GM18508 (cell line): ENCODE data around the gene ADCY3.

Source experiments
- ATAC-seq: cut with Tn5 transposase; IDR thresholded peaks from one replicate; pipeline ENCODE4 v1.9.1; 2021; ENCODE audit warnings: moderate number of reproducible peaks; ENCODE audit not compliant: insufficient read depth, unreplicated experiment

The ADCY3 gene

DNA sequence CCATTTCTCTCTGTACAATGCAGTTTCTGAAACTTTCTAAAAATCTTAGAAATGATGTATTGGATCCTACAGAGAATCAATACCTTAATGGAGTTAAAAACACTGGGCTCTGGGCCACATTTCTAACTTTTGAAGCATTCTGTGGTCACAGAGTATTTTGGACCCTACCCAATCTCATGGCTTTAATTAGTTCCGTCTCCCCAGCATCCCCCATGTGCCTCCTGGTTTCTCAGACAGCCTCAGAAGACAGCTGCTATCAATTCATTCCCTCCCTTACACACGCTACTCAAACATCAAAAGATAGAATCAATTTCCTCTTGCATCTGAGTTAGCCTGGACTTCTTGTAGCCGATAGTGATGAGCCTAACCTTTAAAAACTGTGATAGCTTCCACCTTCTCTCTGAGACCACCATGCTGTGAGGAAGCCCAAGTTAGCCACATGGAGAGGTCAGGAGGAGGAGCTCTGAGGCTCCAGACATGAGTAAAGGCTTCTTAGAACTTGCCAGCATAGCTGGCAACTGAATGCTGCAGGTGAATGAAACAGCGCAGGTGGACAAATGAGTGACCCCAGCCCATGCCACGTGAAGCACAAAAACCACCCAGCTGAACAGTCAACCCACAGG lies 10.4 kb downstream of the ADCY3 start:
- no peak for ATAC-seq

DNA sequence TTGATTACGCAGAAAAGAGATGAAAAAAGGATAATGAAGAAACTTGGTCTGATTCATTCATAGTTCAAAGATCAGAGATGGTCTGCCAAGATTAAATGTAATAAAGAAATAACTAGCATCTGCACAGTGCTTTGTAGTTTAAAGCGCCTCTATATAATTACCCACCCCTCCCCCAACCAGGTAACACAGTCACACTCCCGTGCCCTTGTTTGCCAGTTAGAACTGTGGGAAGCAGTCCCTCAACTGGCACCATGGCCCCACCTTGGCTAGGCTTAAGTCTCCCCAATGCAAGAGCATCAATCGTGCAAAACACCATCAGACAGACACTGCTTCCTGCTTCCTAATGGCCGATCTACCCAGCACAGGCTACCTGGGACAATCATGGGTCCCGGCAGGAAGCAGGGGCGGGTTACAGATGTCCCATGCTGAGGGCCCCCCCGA lies 11.6 kb downstream of the ADCY3 start:
- ATAC-seq = no peak

DNA sequence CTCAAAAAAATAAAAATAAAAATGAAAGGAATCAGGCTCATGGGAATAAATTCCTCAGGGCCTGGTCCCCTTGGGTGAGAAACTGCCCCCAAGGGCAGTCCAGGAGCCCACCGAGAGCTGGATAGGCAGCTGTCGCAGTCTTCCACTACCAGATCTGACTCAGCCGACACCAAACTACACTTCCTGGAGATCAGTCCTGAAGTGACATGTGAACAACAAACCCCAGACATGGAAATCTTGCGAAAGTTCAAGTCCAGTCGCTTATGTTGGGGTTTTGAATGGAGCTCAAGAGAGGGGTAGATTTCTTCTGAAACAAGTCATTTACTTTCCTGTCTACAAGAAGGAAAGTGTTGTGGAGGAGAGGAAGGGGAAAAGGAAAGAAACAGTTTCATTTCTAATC lies 12.9 kb downstream of the ADCY3 start:
- ATAC-seq = no peak

DNA sequence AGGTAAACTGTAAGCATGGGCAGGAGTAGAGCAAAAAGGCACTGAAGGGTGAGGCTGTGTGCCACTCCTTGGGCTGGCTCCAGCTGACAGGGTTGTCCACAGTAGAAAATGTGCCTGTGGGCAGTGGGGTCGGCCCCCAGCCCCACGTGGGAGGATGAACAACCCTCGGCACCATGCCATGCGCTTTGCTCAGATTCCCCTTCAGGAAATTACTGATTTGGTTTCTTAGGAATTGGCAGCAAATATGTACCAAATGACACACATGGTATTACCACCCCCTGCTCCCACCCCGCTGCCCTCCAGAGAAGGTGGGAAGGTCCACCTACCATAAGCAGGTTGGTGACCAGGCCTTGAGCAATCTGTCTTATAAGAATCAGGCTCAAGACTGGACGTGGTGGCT lies 13.6 kb downstream of the ADCY3 start:
- ATAC-seq = no peak

DNA sequence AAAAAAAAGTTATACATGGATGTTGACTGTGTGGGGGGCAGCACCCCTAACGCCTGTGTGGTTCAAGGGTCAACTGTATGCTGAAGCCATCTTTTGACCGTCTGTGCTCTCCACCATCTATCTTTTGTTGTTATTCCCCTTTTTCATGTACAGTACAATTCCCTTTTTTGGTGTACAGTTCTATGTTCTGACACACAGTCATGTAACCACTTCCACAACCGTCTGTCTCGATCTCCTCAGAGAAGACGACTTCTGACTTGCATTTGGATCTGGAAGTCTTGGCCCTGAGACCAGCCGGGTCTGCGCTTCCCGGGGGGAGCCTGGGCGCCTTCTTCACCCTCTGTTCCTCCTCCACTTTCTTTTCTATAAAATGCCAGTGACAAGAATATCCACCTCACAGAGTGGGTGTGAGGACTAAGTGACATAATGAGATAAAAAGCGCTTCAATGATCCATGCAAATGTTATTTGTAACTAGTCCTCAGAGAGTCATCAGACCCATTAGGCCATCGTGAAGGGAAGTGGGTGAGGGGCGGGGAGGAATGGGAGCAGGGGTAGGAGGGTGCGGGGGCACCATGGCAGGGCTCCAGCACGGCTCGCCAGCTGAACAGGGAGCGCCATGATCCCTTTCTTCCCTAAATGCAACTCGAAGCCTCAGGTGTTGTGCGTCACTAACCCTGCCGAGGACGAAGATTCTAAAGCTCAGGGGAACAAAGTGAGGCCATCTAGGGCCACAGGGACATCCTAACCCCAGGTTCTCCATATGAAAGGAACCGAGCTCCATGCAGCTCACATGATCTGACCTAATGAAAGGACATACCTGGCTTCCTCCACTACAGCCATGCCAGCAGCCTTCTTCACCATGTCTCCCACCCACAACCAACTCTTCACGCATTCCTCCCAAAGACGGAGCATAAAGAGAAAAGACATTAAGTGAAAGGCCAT lies 16.6 kb downstream of the ADCY3 start:
- ATAC-seq = no peak

DNA sequence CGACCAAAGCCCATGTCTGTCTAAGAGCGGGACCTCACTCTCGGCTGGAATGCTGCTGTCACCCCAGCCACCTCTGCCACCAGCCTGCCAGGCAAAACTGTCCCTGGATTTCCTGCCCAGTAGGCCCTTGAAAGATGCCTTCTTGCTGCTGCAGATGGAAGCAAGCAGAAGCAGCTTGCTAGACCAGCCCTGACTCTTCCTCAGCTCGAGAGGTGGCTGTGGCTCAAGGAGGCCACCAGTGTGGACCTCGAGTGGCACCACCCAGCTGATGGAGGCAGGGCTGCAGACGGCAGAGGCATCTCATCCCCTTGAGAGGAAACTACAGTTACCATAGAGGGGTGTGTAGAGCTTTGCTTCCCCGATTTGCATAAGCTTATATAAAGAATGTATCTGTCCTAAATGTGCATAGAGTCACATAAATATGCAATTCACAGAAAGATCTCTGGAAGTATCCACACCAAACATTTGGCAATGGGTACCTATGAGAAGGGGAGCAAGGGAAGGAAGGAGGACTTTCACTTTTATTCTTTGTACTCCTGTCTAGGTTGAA lies 20.6 kb downstream of the ADCY3 start:
- no peak for ATAC-seq

DNA sequence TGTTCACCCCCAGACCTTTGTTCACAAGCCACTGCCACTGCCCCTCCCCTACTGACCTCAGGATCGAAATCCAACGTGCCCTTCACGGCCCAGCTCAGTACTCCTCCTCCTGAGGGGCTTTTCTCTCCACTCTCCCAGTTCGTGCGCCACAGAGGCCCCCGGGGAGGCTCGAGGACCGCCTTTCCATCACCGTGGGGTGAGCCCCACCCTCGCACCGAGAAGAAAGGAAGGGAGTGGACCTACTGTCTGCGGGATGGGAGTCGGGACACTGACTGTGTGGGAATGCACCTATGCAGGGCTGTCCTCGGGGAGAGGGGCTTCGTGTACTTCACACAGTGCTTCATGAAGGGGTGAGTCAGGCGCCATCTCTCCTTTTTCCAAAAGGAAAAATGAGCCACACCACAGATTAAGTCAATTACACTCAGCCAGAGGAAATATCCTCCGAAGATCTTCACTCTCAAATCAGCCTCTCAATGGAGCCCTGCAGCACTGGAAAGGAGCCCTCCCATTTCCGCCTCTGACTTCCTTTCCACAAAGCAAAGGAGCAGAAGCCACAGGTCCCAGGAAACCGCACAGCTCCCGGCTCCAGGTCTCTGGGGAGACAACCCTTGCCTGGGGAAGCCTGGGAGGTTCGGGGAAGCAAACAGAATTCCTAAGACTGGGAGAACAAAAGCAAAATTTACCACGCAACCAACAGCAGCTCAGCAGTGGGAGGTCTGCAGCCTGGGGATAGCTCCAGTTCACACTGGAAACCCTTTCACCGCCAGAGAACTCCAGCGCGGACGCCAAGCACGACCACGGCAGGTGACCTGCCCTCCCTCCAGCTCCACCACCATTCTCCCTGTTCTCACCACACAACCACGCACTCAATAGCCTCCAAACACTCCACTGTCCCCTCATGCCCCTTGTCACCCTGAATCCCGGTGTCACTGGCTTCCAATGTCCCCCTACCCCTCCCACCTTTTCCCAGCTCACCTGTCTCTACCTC lies 21.6 kb downstream of the ADCY3 start:
- no peak for ATAC-seq

DNA sequence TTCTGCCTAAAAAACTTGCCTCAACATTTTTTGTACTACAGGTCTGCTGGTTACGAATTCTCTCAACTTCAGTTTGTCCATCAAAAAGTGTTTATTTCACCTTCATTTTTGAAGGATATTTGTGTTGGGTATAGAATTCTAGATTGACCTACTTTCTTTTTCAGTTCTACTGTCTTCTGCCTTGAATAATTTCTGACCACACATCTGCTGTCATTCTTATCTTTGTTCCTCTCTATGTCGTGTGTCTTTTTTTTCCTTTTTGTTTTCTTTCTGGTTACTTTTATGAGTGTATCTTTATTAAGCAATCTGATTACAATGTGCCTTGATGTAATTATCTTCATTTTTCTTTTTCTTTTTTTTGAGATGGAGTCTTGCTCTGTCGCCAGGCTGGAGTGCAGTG lies 25.3 kb downstream of the ADCY3 start:
- no peak for ATAC-seq

DNA sequence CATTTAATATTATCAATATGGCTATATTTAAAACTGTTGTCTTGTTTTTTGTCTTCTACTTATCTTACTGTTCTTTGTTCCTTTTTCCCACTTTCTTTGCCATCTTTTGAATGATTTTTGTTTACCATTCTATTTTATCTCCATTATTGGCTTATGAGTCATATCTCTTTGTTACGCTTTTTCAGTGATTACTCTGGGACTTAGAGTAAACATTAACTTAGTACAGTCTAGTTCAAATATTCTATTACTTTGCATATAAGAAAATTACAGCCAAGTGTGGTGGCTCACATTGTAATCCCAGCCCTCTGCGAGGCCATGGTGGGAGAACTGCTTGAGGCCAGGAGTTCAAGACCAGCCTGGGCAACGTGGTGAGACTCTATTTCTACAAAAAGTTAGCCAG lies 26.1 kb downstream of the ADCY3 start:
- no peak for ATAC-seq

DNA sequence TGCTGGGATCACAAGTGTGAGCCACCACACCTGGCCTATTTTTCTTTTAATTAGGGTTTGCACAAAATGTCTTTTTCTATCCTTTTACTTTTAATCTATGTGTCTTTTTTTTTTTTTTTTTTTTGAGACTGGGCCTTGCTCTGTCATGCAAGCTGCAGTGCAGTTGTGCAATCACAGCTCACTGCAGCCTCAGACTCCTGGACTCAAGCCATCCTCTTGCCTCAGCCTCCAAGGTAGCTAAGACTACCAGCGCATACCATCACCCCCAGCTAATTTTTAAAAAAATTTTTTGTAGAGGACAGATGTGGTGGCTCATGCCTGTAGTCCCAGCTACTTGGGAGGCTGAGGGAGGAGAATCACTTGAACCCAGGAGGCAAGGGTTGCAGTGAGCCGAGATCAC lies 27.1 kb downstream of the ADCY3 start:
- no peak for ATAC-seq

DNA sequence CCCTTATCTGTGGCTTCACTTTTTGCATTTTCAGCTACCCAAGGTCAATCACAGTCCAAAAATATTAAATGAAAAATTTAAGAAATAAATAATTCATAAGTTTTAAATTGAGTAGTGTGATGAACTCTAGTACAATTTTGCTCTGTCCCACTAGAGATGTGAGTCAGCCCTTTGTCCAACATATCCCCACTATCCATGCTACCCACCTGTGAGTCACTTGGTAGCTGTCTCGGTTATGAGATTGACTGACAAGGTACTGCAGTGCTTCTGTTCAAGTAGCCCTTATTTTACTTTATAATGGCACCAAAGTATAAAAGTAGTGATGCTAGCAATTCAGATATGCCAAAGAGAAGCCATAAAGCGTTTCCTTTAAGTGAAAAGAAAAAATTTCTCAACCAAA lies 28.8 kb downstream of the ADCY3 start:
- no peak for ATAC-seq

DNA sequence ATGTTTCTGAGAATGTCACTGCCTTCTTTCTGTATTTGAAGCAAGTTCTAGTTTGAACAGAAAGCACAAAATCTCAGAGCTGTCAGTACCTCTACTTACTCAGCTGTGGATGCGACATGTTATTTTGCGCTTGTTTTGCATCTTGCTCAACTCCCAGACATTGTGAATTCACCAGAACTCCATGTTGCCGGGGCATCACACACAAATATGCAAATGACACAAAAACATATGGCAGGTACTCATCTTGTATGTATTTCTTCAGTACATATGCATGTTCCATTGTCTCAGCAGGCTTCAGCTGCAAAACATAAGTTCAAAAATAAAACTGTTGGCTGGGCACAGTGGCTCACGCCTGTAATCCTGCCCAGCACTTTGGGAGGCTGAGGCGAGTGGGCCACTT lies 30.8 kb downstream of the ADCY3 start:
- ATAC-seq = no peak

DNA sequence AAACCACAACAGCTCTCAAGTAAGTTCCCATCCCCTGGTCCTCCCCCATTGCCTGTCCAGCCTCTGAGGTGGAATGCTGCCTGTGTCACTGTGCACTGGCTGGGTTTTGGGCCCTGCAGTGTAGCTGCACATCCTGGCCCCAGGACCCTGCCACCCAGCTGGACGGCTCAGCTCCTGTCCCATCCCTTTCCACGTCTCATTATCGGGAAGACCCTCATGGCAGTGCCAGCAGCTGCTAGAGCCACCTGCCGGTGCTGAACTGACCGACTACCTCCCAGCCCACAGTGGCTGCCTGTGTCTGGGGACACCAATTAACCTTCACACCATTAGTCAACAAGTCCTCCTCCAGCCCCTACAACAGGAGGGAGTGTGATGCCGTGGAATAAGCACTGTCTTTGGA lies 31.9 kb downstream of the ADCY3 start:
- no peak for ATAC-seq

DNA sequence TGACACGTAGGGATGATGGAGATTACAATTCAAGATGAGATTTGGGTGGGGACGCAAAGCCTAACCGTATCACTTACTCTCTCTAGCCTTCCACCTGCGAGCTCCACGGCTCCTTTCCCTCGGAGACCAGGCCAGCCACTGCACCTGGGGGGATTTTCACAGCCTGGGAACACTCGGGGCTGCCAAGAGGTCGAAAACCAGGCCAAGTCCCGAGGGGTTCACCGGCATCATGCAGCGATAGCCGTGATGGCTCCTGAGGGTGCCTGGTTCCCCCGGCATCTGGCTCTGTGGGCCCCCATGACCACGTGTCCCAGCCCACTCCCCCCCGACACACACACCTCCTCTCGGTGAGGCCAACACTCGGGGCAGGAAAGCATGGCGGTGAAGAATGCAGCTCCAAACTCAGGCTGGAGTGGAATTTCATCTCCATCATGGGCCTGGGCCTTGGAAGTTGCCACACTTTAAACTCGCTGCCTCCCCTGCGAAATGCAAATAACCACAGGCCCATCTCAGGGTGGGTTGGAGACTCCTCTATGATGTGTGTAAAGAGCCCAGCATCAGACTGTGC lies 32.6 kb downstream of the ADCY3 start:
- no peak for ATAC-seq

DNA sequence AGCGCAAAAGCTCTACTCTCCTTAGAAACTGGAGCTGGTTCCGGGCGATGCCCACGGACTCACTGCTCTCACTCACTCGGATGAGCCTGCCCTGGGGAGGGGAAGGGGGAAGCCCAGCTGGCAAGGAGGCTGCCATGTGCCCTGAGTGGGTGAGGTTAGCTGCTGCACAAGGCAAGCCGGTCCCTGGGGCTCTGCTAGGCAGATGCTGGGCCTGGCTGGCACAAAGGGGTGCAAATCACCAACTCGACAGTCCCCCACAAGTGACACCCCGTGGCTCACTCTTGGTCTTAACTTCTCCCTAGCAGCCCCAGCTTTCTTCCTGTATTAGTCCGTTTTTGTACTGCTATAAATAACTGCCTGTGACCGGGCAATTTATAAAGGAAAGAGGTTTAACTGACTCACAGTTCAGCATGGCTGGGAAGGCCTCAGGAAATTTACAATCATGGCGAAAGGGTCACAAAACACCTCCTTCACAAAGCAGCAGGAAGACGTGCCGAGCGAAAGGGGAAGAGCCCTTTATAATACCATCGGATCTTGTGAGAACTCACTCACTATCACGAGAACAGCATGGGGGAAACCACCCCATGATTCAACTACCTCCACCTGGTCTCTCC lies 33.2 kb downstream of the ADCY3 start:
- ATAC-seq = no peak

DNA sequence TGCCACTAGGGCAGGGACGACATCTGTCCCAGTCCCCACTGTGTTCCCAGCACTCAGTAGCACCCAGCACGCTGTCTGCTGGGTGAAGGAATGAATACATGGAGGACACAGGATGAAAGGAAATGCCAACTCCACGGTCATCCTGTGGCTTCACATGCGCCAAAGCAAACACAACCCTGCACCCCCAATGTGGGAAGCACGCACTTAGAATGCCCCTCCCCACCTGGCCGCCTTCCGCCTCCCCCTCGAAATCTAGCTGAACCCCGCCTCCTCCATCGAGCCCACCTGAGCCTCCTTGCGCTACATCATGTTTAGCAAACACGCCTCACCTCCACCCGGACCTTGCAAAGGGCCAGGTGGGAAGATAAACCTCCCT lies 33.9 kb downstream of the ADCY3 start:
- no peak for ATAC-seq

DNA sequence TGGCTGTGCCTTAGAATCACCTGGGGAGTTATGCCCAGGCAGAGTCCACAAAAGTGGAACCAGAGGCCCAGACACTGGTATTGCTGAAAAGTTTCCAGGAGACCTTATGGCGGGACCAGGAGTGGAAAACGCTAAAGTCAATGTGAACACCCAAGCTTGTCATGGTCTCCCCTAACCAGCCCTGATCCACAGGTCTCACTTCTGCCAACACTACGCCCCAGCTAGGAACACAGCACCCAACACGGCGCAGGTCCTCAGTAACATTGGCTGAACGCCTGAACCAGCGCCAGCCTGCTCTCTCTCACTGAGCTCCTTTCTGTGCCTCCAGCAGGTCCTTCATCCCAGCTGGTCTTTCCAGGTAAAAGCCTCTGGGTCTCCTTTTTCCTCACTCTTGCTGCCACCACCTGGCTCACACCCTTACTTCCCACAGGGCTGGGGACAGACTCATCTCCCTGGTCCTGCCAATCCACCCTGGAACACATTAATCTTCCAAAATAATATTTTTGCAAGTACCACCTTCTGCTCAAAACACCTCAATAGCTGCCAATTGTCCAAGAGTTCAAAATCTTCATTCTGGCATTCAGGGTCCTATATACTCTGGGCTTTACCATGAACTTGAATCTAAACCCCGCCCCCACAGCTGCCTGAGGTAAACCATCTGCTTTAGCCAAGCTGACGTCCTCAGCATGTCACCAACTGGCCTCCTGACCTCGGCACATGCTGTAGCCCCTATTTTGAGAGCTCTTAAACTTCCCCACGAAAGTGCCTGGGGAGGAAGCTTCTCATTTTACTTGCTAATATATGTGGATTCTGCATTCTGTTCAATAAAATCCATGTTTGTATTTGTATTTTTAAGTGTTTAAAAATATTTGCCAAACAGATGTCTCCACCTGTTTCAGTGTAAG lies 34.6 kb downstream of the ADCY3 start:
- ATAC-seq = no peak

DNA sequence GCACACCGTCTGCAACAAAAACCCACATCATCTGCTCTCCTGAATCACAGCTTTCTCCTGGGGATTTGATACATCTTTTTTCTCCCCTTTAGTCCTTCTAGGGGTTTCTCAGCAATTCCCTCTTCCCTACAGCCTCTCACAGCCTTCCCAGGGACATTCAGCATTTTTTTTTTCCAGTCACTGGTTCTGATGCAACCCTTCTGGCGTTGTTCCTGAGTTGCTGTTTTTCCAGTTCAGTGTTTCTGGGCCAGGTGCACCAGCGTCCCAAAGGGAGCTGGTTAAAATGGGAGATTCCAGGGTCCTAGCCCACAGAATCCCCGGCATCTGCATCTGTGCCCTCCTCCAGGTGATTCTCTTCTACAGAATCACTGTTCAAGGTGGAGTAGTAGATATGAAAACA lies 36.1 kb downstream of the ADCY3 start:
- no peak for ATAC-seq

DNA sequence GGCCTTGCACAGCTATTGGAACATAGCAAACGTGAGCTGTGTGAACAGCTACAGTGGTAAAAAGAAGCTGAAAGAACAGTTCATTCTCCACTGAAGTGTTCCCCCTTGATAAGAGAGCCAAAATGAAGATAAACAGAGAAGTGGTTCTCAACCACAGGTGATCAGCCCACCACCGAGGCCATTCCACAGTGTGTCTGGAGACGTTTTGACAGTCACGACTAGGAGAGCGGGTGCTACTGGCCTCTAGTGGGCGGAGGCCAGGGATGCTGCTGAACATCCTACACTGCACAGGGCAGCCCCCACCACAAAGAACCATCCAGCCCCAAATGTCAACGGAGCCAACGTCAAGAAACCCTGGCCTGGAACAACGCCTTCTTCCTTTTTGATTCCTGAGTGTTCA lies 38.4 kb downstream of the ADCY3 start:
- no peak for ATAC-seq
